IgD-negative memory B cell (primary cell): ENCODE data around the gene CHRND. TPM values are rescaled to one million over a fixed set of nuclear protein-coding genes. Genes with fewer than 3 reads are reported as not detected.

Experiments used
- H3K27ac Mint-ChIP-seq, 3 donors: one replicate each; pipeline ENCODE4 v1.8.0; 2020 to 2022; ENCODE audit warnings: mild to moderate bottlenecking in 3 of 3, mixed read lengths in 3 of 3, moderate library complexity in 1 of 3
- H3K27me3 Mint-ChIP-seq: one replicate; pipeline ENCODE4 v1.8.0; 2021; ENCODE audit warnings: mixed read lengths
- H3K36me3 Mint-ChIP-seq: one replicate; pipeline ENCODE4 v1.8.0; 2020; ENCODE audit warnings: mild to moderate bottlenecking, mixed read lengths
- H3K4me1 Mint-ChIP-seq, 3 donors: one replicate each; pipeline ENCODE4 v1.8.0; 2020 to 2022; ENCODE audit warnings: mixed read lengths in 3 of 3, mild to moderate bottlenecking in 1 of 3
- H3K4me3 Mint-ChIP-seq, 4 donors: one replicate each; pipeline ENCODE4 v1.8.0; 2020 to 2022; ENCODE audit warnings: mild to moderate bottlenecking in 4 of 4, mixed read lengths in 4 of 4, moderate library complexity in 3 of 4
- H3K9me3 Mint-ChIP-seq, 3 donors: one replicate each; pipeline ENCODE4 v1.8.0; 2020 to 2021; ENCODE audit warnings: mixed read lengths in 3 of 3, mild to moderate bottlenecking in 1 of 3
- polyA plus RNA-seq: library from polyadenylated mRNA; unstranded; fragments of 300-500 nt; fragmentation: Illumina TruSeq; gene quantifications from one replicate; pipeline ENCODE4 v1.2.3, GENCODE V29; 2021

Gene CHRND
- polyA plus RNA-seq, 1 donor from 2014 or later: not detected

DNA sequence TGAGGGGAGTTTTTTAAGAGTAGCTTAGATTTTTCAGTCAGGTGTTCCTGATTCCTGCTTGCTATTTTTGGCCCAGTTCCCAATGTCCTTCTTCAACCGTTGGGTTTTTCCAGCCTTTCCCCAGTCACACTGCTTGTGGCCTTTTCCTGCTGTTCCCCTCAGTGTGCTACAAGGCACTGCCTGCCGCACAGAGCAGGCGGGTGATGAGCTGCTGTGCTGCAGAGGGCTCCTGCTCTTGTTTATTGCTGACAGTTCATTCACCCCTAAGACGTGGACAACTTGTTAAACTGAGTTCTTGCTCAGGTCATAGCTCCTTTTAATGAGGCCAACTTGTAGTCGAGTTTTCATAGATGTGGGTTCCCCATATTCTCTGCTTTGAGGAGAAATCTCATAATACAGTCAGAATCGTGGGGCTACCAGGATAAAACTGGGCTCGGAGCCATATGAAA is 45.1 kb downstream of the CHRND start:
- Mint-ChIP-seq H3K4me3 (no peak overlapping the region), H3K27me3 (no peaks in the 10 kb centered on the region), H3K9me3 (no peaks in the 10 kb centered on the region), H3K4me1 (peaks cover 0 to under 1% (median 0%) of the 10 kb centered on the region in 3 donors), H3K36me3 (peaks cover 6% of the 10 kb centered on the region), H3K27ac (no peak overlapping the region)

DNA sequence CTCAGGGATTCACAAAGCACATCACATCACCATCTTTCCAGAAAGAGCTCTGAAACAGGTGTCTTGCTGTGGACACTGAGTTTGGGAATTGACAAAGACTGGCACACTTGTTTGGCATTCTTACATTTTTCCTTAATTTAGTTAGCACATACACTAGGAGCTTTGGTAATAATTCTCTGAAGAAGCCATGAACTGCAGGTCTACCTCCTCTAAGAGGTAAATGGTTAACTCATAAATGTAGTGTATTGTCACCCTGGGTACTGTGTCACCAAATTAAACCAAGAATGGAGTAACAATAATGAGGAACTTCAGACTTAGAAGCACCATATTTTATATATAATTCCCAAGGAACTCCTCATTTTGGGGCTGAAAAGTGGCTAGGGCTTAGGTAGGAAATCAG is 47.1 kb downstream of the CHRND start:
- H3K36me3 Mint-ChIP-seq: peaks cover 5% of the 10 kb centered on the region
- no peaks in the 10 kb centered on the region for H3K9me3 Mint-ChIP-seq
- no peaks in the 10 kb centered on the region for H3K27me3 Mint-ChIP-seq
- H3K4me1 Mint-ChIP-seq: peaks cover 0 to 3% (median 0%) of the 10 kb centered on the region in 3 donors
- H3K4me3 Mint-ChIP-seq: no peak overlapping the region
- H3K27ac Mint-ChIP-seq: no peak overlapping the region

DNA sequence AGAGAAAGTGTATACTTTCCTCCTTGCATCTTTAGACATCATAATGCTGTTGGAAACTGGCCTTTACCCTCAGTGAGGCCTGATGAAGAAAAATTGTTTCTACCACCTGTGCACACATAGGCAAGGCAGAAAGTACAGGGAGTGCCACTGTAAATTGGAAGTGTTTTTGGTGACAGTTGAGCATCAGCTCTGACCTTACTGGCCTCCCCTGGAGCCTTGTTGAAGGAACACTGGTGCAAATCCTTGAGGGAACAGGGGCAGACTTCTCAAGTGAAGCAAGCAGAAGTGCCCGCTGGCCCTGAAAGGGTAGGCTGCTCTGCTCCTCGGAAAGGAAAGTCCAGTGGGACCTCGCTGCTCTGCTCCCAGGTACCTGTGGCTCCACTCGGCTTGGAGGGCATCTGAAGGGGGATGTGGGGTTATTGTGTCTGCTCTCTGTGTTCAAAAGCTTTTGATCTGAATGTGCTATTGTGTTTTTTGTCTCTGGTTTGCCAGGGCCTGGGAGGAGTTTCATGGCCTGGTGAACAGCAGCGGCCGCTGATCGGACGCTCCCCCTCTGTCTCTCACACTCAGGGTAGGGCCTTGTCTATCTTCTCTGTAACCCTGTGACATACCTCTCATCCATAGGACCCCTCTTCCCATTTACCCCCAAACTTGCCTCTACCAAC is 47.9 kb downstream of the CHRND start:
- Mint-ChIP-seq H3K27ac (peak overlapping the region in 1 of 3 donors; percentile 51), H3K36me3 (peaks cover 5% of the 10 kb centered on the region), H3K9me3 (no peaks in the 10 kb centered on the region), H3K27me3 (no peaks in the 10 kb centered on the region), H3K4me1 (peaks cover 0 to 3% (median 0%) of the 10 kb centered on the region in 3 donors), H3K4me3 (no peak overlapping the region)

GRCh38 chr2:232574674-232575403 is 48.9 kb downstream of the CHRND start:
- Mint-ChIP-seq H3K9me3 (no peaks in the 10 kb centered on the region), H3K27me3 (no peaks in the 10 kb centered on the region), H3K4me1 (peaks cover 0 to 3% (median 0%) of the 10 kb centered on the region in 3 donors), H3K27ac (no peak overlapping the region), H3K36me3 (peaks cover 5% of the 10 kb centered on the region), H3K4me3 (no peak overlapping the region)

DNA sequence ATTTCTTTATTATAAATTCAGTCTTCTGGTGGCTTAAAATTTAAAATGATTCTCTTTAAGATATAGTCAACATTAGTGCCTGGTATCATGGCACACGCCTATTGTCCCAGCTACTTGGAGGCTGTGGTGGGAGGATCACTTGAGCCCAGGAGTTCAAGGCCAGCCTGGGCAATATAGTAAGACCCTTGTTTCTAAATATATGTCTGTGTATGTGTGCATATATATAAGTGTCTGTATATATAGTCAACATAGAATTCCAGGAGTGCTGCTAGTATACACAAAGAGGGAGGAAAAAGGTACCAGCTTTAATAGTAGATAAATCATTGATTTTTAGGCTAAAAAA is 49.4 kb downstream of the CHRND start:
- H3K9me3 Mint-ChIP-seq: no peaks in the 10 kb centered on the region
- peaks cover 5% of the 10 kb centered on the region for H3K36me3 Mint-ChIP-seq
- no peaks in the 10 kb centered on the region for H3K27me3 Mint-ChIP-seq
- peaks cover 0 to 3% (median 0%) of the 10 kb centered on the region in 3 donors for H3K4me1 Mint-ChIP-seq
- H3K27ac Mint-ChIP-seq: no peak overlapping the region
- H3K4me3 Mint-ChIP-seq: peak overlapping the region in 1 of 4 donors; percentile 21

DNA sequence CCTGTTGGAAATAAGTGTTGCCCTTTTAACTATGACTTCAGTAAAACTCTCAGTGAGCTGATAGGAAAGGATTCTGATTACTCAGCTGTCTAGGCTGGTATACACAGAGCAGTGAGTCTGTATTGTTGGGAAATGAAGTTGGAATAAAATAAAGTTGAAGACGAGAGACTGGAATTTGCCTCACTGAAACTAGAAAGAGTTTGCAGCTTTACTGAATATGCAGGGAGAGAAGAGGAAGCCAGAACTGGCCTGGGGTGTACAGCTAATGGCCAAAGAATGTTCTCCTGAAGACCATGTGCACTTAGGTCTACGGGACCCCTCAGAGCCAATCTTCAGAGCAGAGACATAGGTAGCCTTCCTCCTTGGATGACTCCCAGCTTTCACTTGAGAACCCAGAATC is 51.0 kb downstream of the CHRND start:
- H3K4me1 Mint-ChIP-seq: peaks cover 0 to 6% (median 0%) of the 10 kb centered on the region in 3 donors
- no peak overlapping the region for H3K27ac Mint-ChIP-seq
- H3K4me3 Mint-ChIP-seq: no peak overlapping the region
- peaks cover 5% of the 10 kb centered on the region for H3K36me3 Mint-ChIP-seq
- H3K27me3 Mint-ChIP-seq: no peaks in the 10 kb centered on the region
- no peaks in the 10 kb centered on the region for H3K9me3 Mint-ChIP-seq

GRCh38 chr2:232577841-232578240 is 51.9 kb downstream of the CHRND start:
- no peaks in the 10 kb centered on the region for H3K27me3 Mint-ChIP-seq
- peaks cover 6% of the 10 kb centered on the region for H3K36me3 Mint-ChIP-seq
- no peak overlapping the region for H3K4me3 Mint-ChIP-seq
- H3K27ac Mint-ChIP-seq: no peak overlapping the region
- peaks cover 0 to 6% (median 0%) of the 10 kb centered on the region in 3 donors for H3K4me1 Mint-ChIP-seq
- H3K9me3 Mint-ChIP-seq: no peaks in the 10 kb centered on the region

DNA sequence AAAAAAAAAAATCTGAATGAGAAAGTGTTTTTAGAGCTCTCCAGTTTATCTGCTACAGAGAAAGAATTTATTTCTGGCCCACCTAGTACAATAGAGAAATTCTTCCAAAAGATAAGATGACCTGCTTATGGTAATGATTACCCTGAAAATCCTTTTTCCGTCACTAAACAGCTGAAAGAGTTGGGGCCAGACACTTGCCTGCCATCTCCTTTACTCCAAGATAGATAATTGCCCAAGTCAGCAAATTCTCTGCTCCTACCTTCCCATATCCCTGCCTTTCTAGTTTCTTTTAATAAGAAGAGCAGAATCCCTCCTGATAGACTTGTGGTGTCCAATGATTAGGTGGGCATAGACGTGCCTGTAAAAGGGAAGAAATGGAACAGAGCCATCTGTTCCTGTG is 52.7 kb downstream of the CHRND start:
- no peak overlapping the region for H3K27ac Mint-ChIP-seq
- no peaks in the 10 kb centered on the region for H3K9me3 Mint-ChIP-seq
- H3K36me3 Mint-ChIP-seq: peaks cover 6% of the 10 kb centered on the region
- no peak overlapping the region for H3K4me3 Mint-ChIP-seq
- H3K27me3 Mint-ChIP-seq: no peaks in the 10 kb centered on the region
- peaks cover 0 to 6% (median 0%) of the 10 kb centered on the region in 3 donors for H3K4me1 Mint-ChIP-seq

- Mint-ChIP-seq H3K4me3 (no peak overlapping the region), H3K4me1 (peaks cover 0 to 6% (median 0%) of the 10 kb centered on the region in 3 donors), H3K27me3 (no peaks in the 10 kb centered on the region), H3K36me3 (peaks cover 6% of the 10 kb centered on the region), H3K9me3 (no peaks in the 10 kb centered on the region), H3K27ac (no peak overlapping the region)
Observed at GRCh38 chr2:232580648-232580981, 54.7 kb downstream of the CHRND start.

GRCh38 chr2:232581725-232582124 is 55.8 kb downstream of the CHRND start:
- H3K27ac Mint-ChIP-seq: no peak overlapping the region
- H3K36me3 Mint-ChIP-seq: peaks cover 4% of the 10 kb centered on the region
- peaks cover 0 to 2% (median 0%) of the 10 kb centered on the region in 3 donors for H3K4me1 Mint-ChIP-seq
- no peak overlapping the region for H3K4me3 Mint-ChIP-seq
- H3K27me3 Mint-ChIP-seq: no peaks in the 10 kb centered on the region
- no peaks in the 10 kb centered on the region for H3K9me3 Mint-ChIP-seq

GRCh38 chr2:232584238-232584637 is 58.3 kb downstream of the CHRND start:
- no peaks in the 10 kb centered on the region for H3K27me3 Mint-ChIP-seq
- peaks cover 0 to 2% (median 0%) of the 10 kb centered on the region in 3 donors for H3K4me1 Mint-ChIP-seq
- peaks cover 4% of the 10 kb centered on the region for H3K36me3 Mint-ChIP-seq
- no peak overlapping the region for H3K4me3 Mint-ChIP-seq
- no peaks in the 10 kb centered on the region for H3K9me3 Mint-ChIP-seq
- H3K27ac Mint-ChIP-seq: no peak overlapping the region

Other genes starting within 250 kb of the CHRND start
- gene ALPP, start 147.4 kb upstream of the CHRND start, polyA plus RNA-seq: not detected
- gene ALPG, start 119.3 kb upstream of the CHRND start, polyA plus RNA-seq: not detected
- gene ALPI, start 70.0 kb upstream of the CHRND start, polyA plus RNA-seq: not detected
- gene ECEL1, start 38.3 kb upstream of the CHRND start, polyA plus RNA-seq: not detected
- not detected for gene PRSS56, start 5.8 kb upstream of the CHRND start, polyA plus RNA-seq
- not detected for gene CHRNG, start 13.5 kb downstream of the CHRND start, polyA plus RNA-seq
- gene TIGD1, start 24.4 kb downstream of the CHRND start, polyA plus RNA-seq: 5.3 TPM
- 55.3 TPM for gene EIF4E2, start 24.5 kb downstream of the CHRND start, polyA plus RNA-seq
- gene EFHD1, start 107.4 kb downstream of the CHRND start, polyA plus RNA-seq: 0.73 TPM
- 24.3 TPM for gene GIGYF2, start 171.2 kb downstream of the CHRND start, polyA plus RNA-seq